LNCAP (cell line): ENCODE results near the gene DRAP1.

Experiments used
- CTCF ChIP-seq: fragments of 450-650 bp; IDR thresholded peaks from 2 replicates; pipeline ENCODE4 v1.5.1; 2017; ENCODE audit warnings: mild to moderate bottlenecking

Gene DRAP1

GRCh38 chr11:65916391-65916790, 2.8 kb upstream of the DRAP1 start:
- no peak for TF ChIP-seq CTCF

GRCh38 chr11:65917077-65917433, 2.2 kb upstream of the DRAP1 start:
- no peak for TF ChIP-seq CTCF

DNA sequence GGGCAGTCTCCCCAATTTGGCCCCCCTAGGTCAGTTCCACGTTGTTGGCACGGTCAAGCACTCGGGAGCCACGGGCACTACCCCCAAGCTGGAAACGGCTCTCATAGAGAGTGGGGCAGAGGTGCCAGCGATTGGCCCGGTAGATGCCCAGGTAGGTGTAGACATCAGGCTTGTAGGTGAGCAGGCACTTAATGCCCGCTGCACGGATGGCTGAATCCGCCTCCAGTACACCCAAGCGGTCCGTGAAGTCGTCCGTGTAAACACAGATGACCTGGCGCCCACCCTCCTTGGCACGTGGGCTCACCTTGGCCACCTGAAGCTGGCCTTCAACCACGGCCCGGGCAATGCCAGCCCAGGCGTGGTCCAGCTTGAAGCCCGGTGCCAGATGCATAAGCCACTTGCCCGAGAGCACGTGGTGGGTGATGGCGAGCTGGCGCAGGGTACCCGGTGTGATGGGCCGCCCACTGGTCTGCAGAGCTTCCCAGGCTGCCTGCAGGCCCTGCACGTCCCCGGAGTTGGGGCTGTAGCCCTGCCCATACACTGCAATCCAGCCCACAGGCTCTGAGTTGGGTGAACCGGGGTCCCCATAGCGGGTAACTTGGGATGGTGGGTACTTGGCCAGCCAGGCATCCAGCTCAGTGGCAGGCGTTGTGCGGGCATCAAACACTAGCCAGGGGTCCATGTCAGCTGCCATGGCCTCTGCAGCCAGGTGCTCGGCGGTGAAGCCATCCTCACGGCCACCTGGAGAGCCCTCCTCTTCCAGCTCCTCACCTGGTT, 1.6 kb upstream of the DRAP1 start:
- TF ChIP-seq CTCF: no peak

- no peak for TF ChIP-seq CTCF
These were observed 750 bp upstream of the DRAP1 start, which contains the start of gene C11orf68 for GRCh38 chr11:65918211-65919140. Gene C11orf68 (minus strand): TSS chr11:65919062. CDS start chr11:65919031, 31 bp downstream.

- no peak for TF ChIP-seq CTCF
These were observed 546 bp downstream of the DRAP1 start for GRCh38 chr11:65919573-65920371.

- TF ChIP-seq CTCF: no peak
These were observed 1.2 kb downstream of the DRAP1 start for GRCh38 chr11:65920372-65920802.

DNA sequence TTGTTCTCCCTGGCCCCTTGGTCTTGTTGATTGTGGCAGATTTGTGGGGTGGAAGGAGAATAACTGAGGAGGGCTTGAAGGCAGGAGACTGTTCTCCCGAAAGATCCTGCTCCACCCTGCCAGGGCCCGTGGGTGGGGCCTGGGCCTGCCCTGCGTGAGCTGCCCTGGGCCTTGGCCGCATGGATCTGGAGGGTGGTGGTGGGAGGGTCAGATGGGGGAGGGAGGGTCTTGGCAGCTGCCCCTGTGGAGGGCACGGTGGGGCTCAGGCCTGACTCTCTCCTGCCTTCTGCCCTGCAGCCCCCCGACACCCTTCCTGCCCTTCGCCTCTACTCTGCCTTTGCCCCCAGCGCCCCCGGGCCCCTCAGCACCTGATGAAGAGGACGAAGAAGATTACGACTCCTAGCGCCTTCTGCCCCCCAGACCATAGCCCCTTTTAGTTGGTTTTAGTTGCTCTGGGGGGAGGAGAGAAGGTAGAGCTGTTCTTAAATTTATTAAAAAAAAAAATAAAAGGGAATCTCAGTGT, 1.9 kb downstream of the DRAP1 start:
- no peak for TF ChIP-seq CTCF
